Neural crest cell (in vitro differentiated cells): ENCODE data around the gene RNF146. TPM values are rescaled to one million over a fixed set of nuclear protein-coding genes. Genes with fewer than 3 reads are reported as not detected.

Source experiments
- DNase-seq: peaks from one replicate; pipeline ENCODE4 v3.0.0; 2021; ENCODE audit warnings: low read depth, mixed read lengths, low spot score
- H3K27ac Mint-ChIP-seq: one replicate; pipeline ENCODE4 v1.8.0; 2021; ENCODE audit warnings: mild to moderate bottlenecking, mixed read lengths; ENCODE audit not compliant: unreplicated experiment
- H3K27me3 Mint-ChIP-seq: 2 replicates; pipeline ENCODE4 v1.8.0; 2021; ENCODE audit warnings: low read depth, mild to moderate bottlenecking, mixed read lengths
- H3K36me3 Mint-ChIP-seq: 2 replicates; pipeline ENCODE4 v1.8.0; 2021; ENCODE audit warnings: low read depth, mild to moderate bottlenecking, mixed read lengths
- H3K4me1 Mint-ChIP-seq: 2 replicates; pipeline ENCODE4 v1.8.0; 2021; ENCODE audit warnings: mixed read lengths
- H3K4me3 Mint-ChIP-seq: one replicate; pipeline ENCODE4 v1.8.0; 2021; ENCODE audit warnings: mild to moderate bottlenecking, mixed read lengths
- H3K9me3 Mint-ChIP-seq: 2 replicates; pipeline ENCODE4 v1.8.0; 2021; ENCODE audit warnings: mixed read lengths
- CTCF ChIP-seq: fragments of 200-600 bp; sonication (generic); conservative IDR thresholded peaks from 2 replicates; pipeline ENCODE4 v1.5.0; 2021; ENCODE audit warnings: antibody characterized with exemption, mild to moderate bottlenecking
- total RNA-seq: library from RNA; stranded (reverse); gene quantifications from 2 replicates; pipeline ENCODE4 v1.2.1, GENCODE V29; 2021

The RNF146 gene
- total RNA-seq, 1 donor from 2014 or later, result 49.8 TPM

DNA sequence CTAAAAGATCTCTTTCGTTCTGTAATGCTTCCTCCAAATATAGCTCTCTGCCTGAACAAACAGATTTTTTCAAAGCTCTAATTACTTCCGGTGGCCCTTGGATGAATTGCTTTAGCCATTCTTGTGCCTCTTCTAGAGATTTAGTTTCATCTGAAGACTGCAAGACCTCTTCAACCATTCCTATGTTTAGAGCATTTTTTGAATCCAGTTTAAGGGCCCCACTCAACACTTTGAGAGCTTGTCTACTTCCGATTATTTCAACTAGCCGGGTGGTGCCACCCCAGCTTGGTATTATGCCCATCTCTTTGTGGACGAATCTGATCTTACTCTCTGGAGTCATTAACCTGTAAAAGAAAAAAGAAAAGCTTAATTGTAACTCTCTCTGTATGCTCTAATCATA lies 23.3 kb downstream of the RNF146 start:
- peaks cover 20% of the 10 kb centered on the region for H3K36me3 Mint-ChIP-seq
- peaks cover 13% of the 10 kb centered on the region for H3K4me1 Mint-ChIP-seq
- TF ChIP-seq CTCF, result no peak
- no peak overlapping the region for H3K27ac Mint-ChIP-seq
- no peaks in the 10 kb centered on the region for H3K9me3 Mint-ChIP-seq
- no peaks in the 10 kb centered on the region for H3K27me3 Mint-ChIP-seq
- H3K4me3 Mint-ChIP-seq, result no peak overlapping the region
- DNase-seq, result no peak

GRCh38 chr6:127290391-127291265 lies 24.0 kb downstream of the RNF146 start:
- peaks cover 21% of the 10 kb centered on the region for H3K36me3 Mint-ChIP-seq
- peak overlapping the region; percentile 2 for H3K27ac Mint-ChIP-seq
- H3K9me3 Mint-ChIP-seq, result no peaks in the 10 kb centered on the region
- no peak for DNase-seq
- no peak overlapping the region for H3K4me3 Mint-ChIP-seq
- no peak for TF ChIP-seq CTCF
- H3K4me1 Mint-ChIP-seq, result peaks cover 13% of the 10 kb centered on the region
- no peaks in the 10 kb centered on the region for H3K27me3 Mint-ChIP-seq

GRCh38 chr6:127291495-127291894 lies 24.8 kb downstream of the RNF146 start:
- DNase-seq, result no peak
- Mint-ChIP-seq H3K4me3 (no peak overlapping the region), H3K9me3 (no peaks in the 10 kb centered on the region), H3K27ac (no peak overlapping the region), H3K27me3 (no peaks in the 10 kb centered on the region), H3K36me3 (peaks cover 16% of the 10 kb centered on the region), H3K4me1 (peaks cover 13% of the 10 kb centered on the region)
- TF ChIP-seq CTCF, result no peak

DNA sequence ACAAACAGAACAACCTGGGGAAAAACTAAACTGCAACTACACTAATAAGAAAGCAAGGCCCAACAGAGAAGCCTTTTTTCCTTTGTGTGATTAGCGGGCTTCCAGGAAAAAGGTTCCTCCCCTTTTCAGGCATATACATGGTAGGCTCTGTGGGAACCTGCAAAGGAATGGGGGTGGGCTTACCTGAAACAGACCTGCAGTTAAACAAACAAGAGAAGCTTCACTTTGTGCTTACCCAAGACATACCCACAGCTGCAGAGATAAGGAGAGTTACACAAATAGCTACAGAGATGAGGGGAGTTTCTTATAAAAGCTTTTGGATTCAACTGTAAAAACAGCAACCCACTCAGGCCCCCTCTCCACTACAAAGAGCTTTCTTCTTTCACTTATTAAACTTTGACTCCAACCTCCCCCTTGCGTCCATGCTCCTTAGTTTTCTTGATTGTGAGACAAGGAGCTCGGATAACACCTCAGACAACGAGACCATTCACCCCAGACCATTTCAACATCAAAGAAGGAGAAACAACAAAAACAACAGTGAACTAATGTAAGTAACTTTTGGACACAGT lies 30.9 kb downstream of the RNF146 start:
- no peak for TF ChIP-seq CTCF
- DNase-seq, result no peak
- Mint-ChIP-seq H3K36me3 (peaks cover 10% of the 10 kb centered on the region), H3K9me3 (peaks cover 3% of the 10 kb centered on the region), H3K27me3 (no peaks in the 10 kb centered on the region), H3K4me1 (peaks cover 10% of the 10 kb centered on the region), H3K27ac (peak overlapping the region; percentile 47), H3K4me3 (no peak overlapping the region)

DNA sequence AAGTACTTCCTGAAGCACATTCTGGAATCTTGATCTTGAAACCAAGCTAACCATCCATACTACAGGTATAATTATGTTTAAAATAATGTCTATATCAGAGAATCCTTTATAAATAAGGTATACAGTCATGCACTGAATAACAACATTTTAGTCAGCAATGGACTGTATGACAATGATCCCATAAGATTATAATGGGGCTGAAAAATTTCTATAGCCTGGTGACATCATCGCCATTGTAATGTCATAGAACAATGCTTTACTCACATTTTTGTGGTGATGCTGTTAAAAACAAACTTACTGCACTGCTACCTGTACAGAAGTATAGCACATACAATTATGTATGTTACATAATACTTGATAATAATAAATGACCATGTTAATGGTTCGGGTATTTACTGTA lies 31.8 kb downstream of the RNF146 start:
- TF ChIP-seq CTCF, result no peak
- Mint-ChIP-seq H3K27ac (no peak overlapping the region), H3K36me3 (peaks cover 14% of the 10 kb centered on the region), H3K4me3 (no peak overlapping the region), H3K9me3 (peaks cover 3% of the 10 kb centered on the region), H3K4me1 (peaks cover 14% of the 10 kb centered on the region), H3K27me3 (no peaks in the 10 kb centered on the region)
- no peak for DNase-seq
